Neural cell (in vitro differentiated cells): ENCODE data around the gene ANKIB1. TPM values are rescaled to one million over a fixed set of nuclear protein-coding genes. Genes with fewer than 3 reads are reported as not detected.

Source experiments
- H2AFZ ChIP-seq: fragments of 200-600, 300-800 bp; sonication (generic), shearing (Covaris generic); 2 replicates; pipeline ENCODE4 v1.6.0; 2014; ENCODE audit warnings: low read depth, mild to moderate bottlenecking, antibody characterized with exemption, low read length, moderate library complexity
- H3F3A ChIP-seq: fragments of 200-600 bp; shearing (Covaris generic); 2 replicates; pipeline ENCODE4 v1.6.1; 2016; ENCODE audit warnings: mild to moderate bottlenecking, moderate library complexity, mixed read lengths, antibody characterized with exemption, low read length; ENCODE audit not compliant: insufficient read depth, poor library complexity, severe bottlenecking
- H3K27ac ChIP-seq: fragments of 200-600, 300-800 bp; sonication (generic), shearing (Covaris generic); 2 replicates; pipeline ENCODE4 v1.5.1; 2014; ENCODE audit warnings: mild to moderate bottlenecking, low read length, moderate library complexity
- H3K27me3 ChIP-seq: fragments of 300-800, 200-600 bp; sonication (generic), shearing (Covaris generic); 2 replicates; pipeline ENCODE4 v1.6.0; 2014; ENCODE audit warnings: mild to moderate bottlenecking, low read depth, low read length, moderate library complexity; ENCODE audit not compliant: insufficient read depth
- H3K36me3 ChIP-seq: fragments of 300-800, 200-600 bp; sonication (generic), shearing (Covaris generic); 2 replicates; pipeline ENCODE4 v1.5.1; 2014; ENCODE audit warnings: mild to moderate bottlenecking, antibody characterized with exemption, low read length, moderate library complexity; ENCODE audit not compliant: insufficient read depth
- H3K4me2 ChIP-seq: fragments of 300-800, 200-600 bp; sonication (generic), shearing (Covaris generic); 2 replicates; pipeline ENCODE4 v1.6.0; 2014; ENCODE audit warnings: mild to moderate bottlenecking, low read length
- H3K4me3 ChIP-seq: fragments of 300-800, 200-600 bp; sonication (generic), shearing (Covaris generic); 2 replicates; pipeline ENCODE4 v1.5.1; 2014; ENCODE audit warnings: mild to moderate bottlenecking, low read length, moderate library complexity
- H3K79me2 ChIP-seq: fragments of 200-600 bp; shearing (Covaris generic); replicated peaks from 2 replicates; pipeline ENCODE4 v1.6.0; 2014; ENCODE audit warnings: mild to moderate bottlenecking, low read length, moderate library complexity; ENCODE audit not compliant: insufficient read depth
- H3K9ac ChIP-seq: fragments of 300-800, 200-600 bp; sonication (generic), shearing (Covaris generic); 2 replicates; pipeline ENCODE4 v1.6.1; 2016; ENCODE audit warnings: mild to moderate bottlenecking, low read length, mixed read lengths
- H3K9me2 ChIP-seq: fragments of 200-600 bp; shearing (Covaris generic); 2 replicates; pipeline ENCODE4 v1.6.1; 2016; ENCODE audit warnings: mild to moderate bottlenecking, low read length, mixed read lengths; ENCODE audit not compliant: insufficient read depth
- H3K9me3 ChIP-seq: fragments of 200-600, 300-800 bp; sonication (generic), shearing (Covaris generic); 2 replicates; pipeline ENCODE4 v1.6.1; 2016; ENCODE audit warnings: mild to moderate bottlenecking, mixed run types, low read length, moderate library complexity, mixed read lengths
- H4K20me1 ChIP-seq: fragments of 200-600 bp; shearing (Covaris generic); 2 replicates; pipeline ENCODE4 v1.6.1; 2016; ENCODE audit warnings: mild to moderate bottlenecking, mixed run types; ENCODE audit not compliant: insufficient read depth
- CTCF ChIP-seq: fragments of 450-650 bp; IDR thresholded peaks from 2 replicates; pipeline ENCODE4 v1.5.1; 2014; ENCODE audit warnings: antibody characterized with exemption, mild to moderate bottlenecking, moderate library complexity; ENCODE audit not compliant: poor library complexity, severe bottlenecking
- EP300 ChIP-seq: fragments of 450-650 bp; conservative IDR thresholded peaks from 2 replicates; pipeline ENCODE4 v1.6.1; 2014; ENCODE audit warnings: antibody characterized with exemption, mild to moderate bottlenecking, moderate library complexity; ENCODE audit not compliant: poor library complexity, severe bottlenecking
- EZH2 ChIP-seq: fragments of 200-600, 300-800 bp; shearing (Covaris generic), sonication (generic); IDR thresholded peaks from 2 replicates; pipeline ENCODE4 v1.6.1; 2014; ENCODE audit warnings: antibody characterized with exemption, low read length, borderline replicate concordance, mild to moderate bottlenecking; ENCODE audit not compliant: insufficient read depth, poor library complexity, severe bottlenecking
- MXI1 ChIP-seq: fragments of 450-650 bp; conservative IDR thresholded peaks from 2 replicates; pipeline ENCODE4 v1.6.1; 2014; ENCODE audit warnings: antibody characterized with exemption, mild to moderate bottlenecking; ENCODE audit not compliant: poor library complexity, severe bottlenecking
- RAD21 ChIP-seq: fragments of 450-650 bp; conservative IDR thresholded peaks from 2 replicates; pipeline ENCODE4 v1.6.1; 2014; ENCODE audit warnings: antibody characterized with exemption, mild to moderate bottlenecking, moderate library complexity
- SMC3 ChIP-seq: fragments of 450-650 bp; conservative IDR thresholded peaks from 2 replicates; pipeline ENCODE4 v1.6.1; 2014; ENCODE audit warnings: antibody characterized with exemption, mild to moderate bottlenecking, moderate library complexity; ENCODE audit not compliant: poor library complexity
- TAF1 ChIP-seq: IDR thresholded peaks from 2 replicates; pipeline ENCODE4 v1.6.1; 2012; ENCODE audit warnings: low read depth
- polyA plus RNA-seq: library from polyadenylated mRNA; depleted of rRNA; stranded (reverse); fragments of >200 nt; gene quantifications from 2 replicates; pipeline ENCODE4 v1.2.3, GENCODE V29; 2014

ANKIB1 gene
- polyA plus RNA-seq, 1 donor from 2014 or later: 83.0 TPM

GRCh38 chr7:92319243-92319642, 73.5 kb downstream of the ANKIB1 start:
- Histone ChIP-seq H3K36me3 (no peaks in the 10 kb centered on the region), H3K27ac (no peak overlapping the region), H3K9ac (no peak overlapping the region), H3K4me2 (no peak overlapping the region), H2AFZ (no peak overlapping the region), H3F3A (no peaks in the 10 kb centered on the region), H3K9me3 (no peaks in the 10 kb centered on the region), H3K79me2 (no peaks in the 10 kb centered on the region), H3K9me2 (no peaks in the 10 kb centered on the region), H4K20me1 (no peaks in the 10 kb centered on the region), H3K27me3 (no peaks in the 10 kb centered on the region), H3K4me3 (no peak overlapping the region)
- TF ChIP-seq SMC3 (no peak), EP300 (no peak)

DNA sequence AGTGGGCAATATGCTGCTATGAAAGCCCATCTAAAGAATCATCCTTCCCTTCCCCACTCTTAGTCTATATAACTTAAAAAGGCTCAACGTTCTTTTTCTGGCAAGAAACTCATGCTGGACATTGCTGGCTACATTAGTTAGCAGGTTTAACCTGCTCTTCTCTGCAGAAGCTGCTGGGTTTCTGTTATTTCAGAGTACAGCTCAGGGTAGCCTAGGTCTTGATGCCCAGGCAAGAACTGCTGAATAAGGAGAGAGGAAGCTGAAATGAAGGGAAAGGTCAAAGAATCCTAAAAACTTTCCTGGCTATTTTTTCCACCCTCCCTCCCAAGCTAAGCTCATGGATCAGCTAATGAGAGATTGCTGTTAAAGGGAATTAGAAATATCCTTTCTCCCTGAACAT, 79.4 kb downstream of the ANKIB1 start:
- no peaks in the 10 kb centered on the region for H3K9me2 ChIP-seq
- H3K27ac ChIP-seq: no peak overlapping the region
- H3K4me3 ChIP-seq: no peak overlapping the region
- no peaks in the 10 kb centered on the region for H3K79me2 ChIP-seq
- H3K9me3 ChIP-seq: no peaks in the 10 kb centered on the region
- no peaks in the 10 kb centered on the region for H3F3A ChIP-seq
- H3K4me2 ChIP-seq: no peak overlapping the region
- H4K20me1 ChIP-seq: no peaks in the 10 kb centered on the region
- H3K27me3 ChIP-seq: no peaks in the 10 kb centered on the region
- no peak overlapping the region for H2AFZ ChIP-seq
- H3K9ac ChIP-seq: no peak overlapping the region
- TF ChIP-seq MXI1 (no peak), SMC3 (no peak), EZH2 (no peak), RAD21 (no peak), EP300 (no peak), CTCF (no peak), TAF1 (no peak)
- no peaks in the 10 kb centered on the region for H3K36me3 ChIP-seq

DNA sequence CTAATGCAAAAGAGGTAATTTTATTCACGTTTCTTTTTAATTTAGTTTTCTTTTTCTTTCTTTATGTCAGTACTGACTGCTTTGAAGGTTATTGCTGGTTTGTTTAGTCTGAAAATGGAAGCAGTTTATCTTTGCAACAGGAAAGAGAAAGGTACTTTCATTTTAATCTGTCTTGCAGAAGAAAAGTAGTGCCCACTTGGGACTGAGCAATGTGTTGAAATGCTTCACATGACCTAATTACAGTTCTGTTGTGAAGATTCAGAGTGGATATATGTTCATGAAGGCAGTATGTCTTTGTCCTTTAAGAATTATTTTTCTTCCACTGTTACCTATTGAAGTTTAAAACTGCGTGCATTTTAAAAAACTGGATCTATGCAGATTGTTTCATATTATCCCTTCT, 80.1 kb downstream of the ANKIB1 start:
- Histone ChIP-seq H3K27ac (peak overlapping the region; percentile 10), H3F3A (no peaks in the 10 kb centered on the region), H3K27me3 (no peaks in the 10 kb centered on the region), H3K4me2 (no peak overlapping the region), H4K20me1 (no peaks in the 10 kb centered on the region), H3K79me2 (no peaks in the 10 kb centered on the region), H3K9ac (no peak overlapping the region), H3K9me2 (no peaks in the 10 kb centered on the region), H3K9me3 (no peaks in the 10 kb centered on the region), H2AFZ (no peak overlapping the region), H3K4me3 (no peak overlapping the region), H3K36me3 (no peaks in the 10 kb centered on the region)
- TF ChIP-seq CTCF: no peak
